Prostate gland (tissue), 2 donors: ENCODE data around the gene PPP1R11.

Source experiments
- POLR2A ChIP-seq: fragments of 450-650 bp; IDR thresholded peaks from one replicate; pipeline ENCODE4 v1.6.1; 2016; ENCODE audit warnings: antibody characterized with exemption, mild to moderate bottlenecking
- POLR2AphosphoS5 ChIP-seq: sonication (generic); formaldehyde crosslinking; IDR thresholded peaks from one replicate; pipeline ENCODE4 v1.6.1; 2017; ENCODE audit warnings: antibody characterized with exemption
- TF ChIP-seq, protein P1 (sequence below), 4 experiments: fragments of 200-600 bp in 2 of 4; fragments of 450-650 bp in 2 of 4; sonication (generic) in 2 of 4; IDR thresholded peaks; 1 replicate in 3 of 4; 2 replicates in 1 of 4; pipeline ENCODE4 v1.5.1; 2016 to 2019; ENCODE audit warnings: antibody characterized with exemption in 4 of 4, mild to moderate bottlenecking in 2 of 4, moderate library complexity in 2 of 4

DNA sequence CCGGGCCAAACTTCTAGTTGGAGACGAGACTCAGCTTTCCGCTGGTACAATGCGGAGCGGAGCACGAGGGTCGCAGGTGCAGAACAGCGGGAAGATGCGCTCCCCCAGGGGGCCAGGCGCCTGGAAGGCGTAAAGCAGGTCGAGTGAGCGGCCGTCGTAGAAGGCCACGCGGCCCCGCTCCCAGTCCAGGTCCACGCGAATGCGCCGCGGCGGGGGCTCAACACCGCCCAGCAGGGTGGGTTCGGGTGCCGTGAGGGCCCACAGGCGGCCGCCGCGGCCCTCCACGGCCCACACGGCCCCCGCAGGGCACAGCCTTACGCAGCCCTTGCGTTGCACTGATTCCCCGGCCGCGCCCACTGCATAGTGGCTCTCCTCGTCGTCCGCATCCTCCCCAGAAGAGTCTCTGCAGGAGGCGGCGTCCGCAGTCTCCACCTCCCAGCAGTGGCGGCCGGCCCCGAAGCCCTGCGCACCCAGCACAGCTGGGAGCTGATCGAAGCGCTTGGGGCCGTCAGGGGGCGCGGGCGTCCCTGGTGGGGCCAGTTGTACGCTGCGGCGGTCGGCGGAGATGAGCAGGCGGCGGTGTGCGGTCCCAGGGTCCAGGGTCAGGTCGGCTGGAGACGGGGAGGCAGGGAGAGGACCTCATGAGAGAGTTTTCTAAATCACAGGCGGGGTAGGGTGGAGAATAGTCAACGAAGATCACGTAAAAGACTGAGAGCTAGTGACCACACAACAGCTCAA is 4.3 kb downstream of the PPP1R11 start:
- TF ChIP-seq POLR2A = no peak
- TF ChIP-seq, protein P1, sequence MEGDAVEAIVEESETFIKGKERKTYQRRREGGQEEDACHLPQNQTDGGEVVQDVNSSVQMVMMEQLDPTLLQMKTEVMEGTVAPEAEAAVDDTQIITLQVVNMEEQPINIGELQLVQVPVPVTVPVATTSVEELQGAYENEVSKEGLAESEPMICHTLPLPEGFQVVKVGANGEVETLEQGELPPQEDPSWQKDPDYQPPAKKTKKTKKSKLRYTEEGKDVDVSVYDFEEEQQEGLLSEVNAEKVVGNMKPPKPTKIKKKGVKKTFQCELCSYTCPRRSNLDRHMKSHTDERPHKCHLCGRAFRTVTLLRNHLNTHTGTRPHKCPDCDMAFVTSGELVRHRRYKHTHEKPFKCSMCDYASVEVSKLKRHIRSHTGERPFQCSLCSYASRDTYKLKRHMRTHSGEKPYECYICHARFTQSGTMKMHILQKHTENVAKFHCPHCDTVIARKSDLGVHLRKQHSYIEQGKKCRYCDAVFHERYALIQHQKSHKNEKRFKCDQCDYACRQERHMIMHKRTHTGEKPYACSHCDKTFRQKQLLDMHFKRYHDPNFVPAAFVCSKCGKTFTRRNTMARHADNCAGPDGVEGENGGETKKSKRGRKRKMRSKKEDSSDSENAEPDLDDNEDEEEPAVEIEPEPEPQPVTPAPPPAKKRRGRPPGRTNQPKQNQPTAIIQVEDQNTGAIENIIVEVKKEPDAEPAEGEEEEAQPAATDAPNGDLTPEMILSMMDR (IDR thresholded peaks at IDR 0.05) = no peak
- no peak for TF ChIP-seq POLR2AphosphoS5
